Breast epithelium (tissue), 3 donors: ENCODE measurements around the gene C9orf43.

Experiments used
- POLR2AphosphoS5 ChIP-seq, 3 donors: sonication (generic); formaldehyde crosslinking; IDR thresholded peaks; one replicate each; pipeline ENCODE4 v1.6.1; 2017; ENCODE audit warnings: antibody characterized with exemption in 3 of 3
- TF ChIP-seq, protein P1 (sequence below), 3 donors: fragments of 450-650 bp; IDR thresholded peaks; one replicate each; pipeline ENCODE4 v1.5.1; 2016 to 2017; ENCODE audit warnings: antibody characterized with exemption in 3 of 3, mild to moderate bottlenecking in 3 of 3, moderate library complexity in 3 of 3

- TF ChIP-seq, protein P1, sequence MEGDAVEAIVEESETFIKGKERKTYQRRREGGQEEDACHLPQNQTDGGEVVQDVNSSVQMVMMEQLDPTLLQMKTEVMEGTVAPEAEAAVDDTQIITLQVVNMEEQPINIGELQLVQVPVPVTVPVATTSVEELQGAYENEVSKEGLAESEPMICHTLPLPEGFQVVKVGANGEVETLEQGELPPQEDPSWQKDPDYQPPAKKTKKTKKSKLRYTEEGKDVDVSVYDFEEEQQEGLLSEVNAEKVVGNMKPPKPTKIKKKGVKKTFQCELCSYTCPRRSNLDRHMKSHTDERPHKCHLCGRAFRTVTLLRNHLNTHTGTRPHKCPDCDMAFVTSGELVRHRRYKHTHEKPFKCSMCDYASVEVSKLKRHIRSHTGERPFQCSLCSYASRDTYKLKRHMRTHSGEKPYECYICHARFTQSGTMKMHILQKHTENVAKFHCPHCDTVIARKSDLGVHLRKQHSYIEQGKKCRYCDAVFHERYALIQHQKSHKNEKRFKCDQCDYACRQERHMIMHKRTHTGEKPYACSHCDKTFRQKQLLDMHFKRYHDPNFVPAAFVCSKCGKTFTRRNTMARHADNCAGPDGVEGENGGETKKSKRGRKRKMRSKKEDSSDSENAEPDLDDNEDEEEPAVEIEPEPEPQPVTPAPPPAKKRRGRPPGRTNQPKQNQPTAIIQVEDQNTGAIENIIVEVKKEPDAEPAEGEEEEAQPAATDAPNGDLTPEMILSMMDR (IDR thresholded peaks at IDR 0.05) = no peak
- no peak for TF ChIP-seq POLR2AphosphoS5 (IDR thresholded peaks at IDR 0.05)
These were observed 35.2 kb upstream of the C9orf43 start for GRCh38 chr9:113375057-113376023.
